Breast epithelium (tissue), 4 donors: ENCODE data around the gene RAB11FIP5. TPM values are rescaled to one million over a fixed set of nuclear protein-coding genes. Genes with fewer than 3 reads are reported as not detected.
"Not testable (repeated sequence)": the region's sequence is repeated elsewhere in the genome, so short reads cannot be mapped to it uniquely, and the experiment has no call there.

Experiments used
- DNase-seq, 2 donors: peaks; one replicate each; pipeline ENCODE4 v3.0.0-alpha.2; 2019; ENCODE audit warnings: low spot score in 2 of 2
- H3K27ac ChIP-seq, 2 donors: fragments of 200-600 bp; sonication (generic) in 1 of 2; one replicate each; pipeline ENCODE4 v1.5.1; 2016 to 2019; ENCODE audit warnings: mild to moderate bottlenecking in 1 of 2
- H3K27me3 ChIP-seq, 2 donors: fragments of 200-600 bp; sonication (generic) in 1 of 2; one replicate each; pipeline versions ENCODE4 v1.5.1 to v1.6.0; 2017 to 2019; ENCODE audit warnings: control low read depth in 1 of 2, mild to moderate bottlenecking in 1 of 2
- H3K36me3 ChIP-seq: fragments of 200-600 bp; one replicate; pipeline ENCODE4 v1.5.1; 2019
- H3K4me1 ChIP-seq, 2 donors: fragments of 200-600 bp; sonication (generic); one replicate each; pipeline ENCODE4 v1.5.1; 2016 to 2019; ENCODE audit warnings: control low read depth in 1 of 2
- H3K4me3 ChIP-seq, 3 donors: fragments of 200-600 bp; sonication (generic); 1 replicate in 2 of 3; 2 replicates in 1 of 3; pipeline ENCODE4 v1.5.1; 2016 to 2019; ENCODE audit warnings: mild to moderate bottlenecking in 3 of 3, moderate library complexity in 2 of 3
- H3K9me3 ChIP-seq, 2 donors: fragments of 200-600 bp; sonication (generic) in 1 of 2; one replicate each; pipeline ENCODE4 v1.5.1; 2016 to 2019; ENCODE audit warnings: control low read depth in 1 of 2
- POLR2A ChIP-seq: fragments of 450-650 bp; IDR thresholded peaks from one replicate; pipeline ENCODE4 v1.6.1; 2016; ENCODE audit warnings: antibody characterized with exemption, mild to moderate bottlenecking, moderate library complexity
- POLR2AphosphoS5 ChIP-seq, 3 donors: sonication (generic); formaldehyde crosslinking; IDR thresholded peaks; one replicate each; pipeline ENCODE4 v1.6.1; 2017; ENCODE audit warnings: antibody characterized with exemption in 3 of 3
- intact Hi-C: fragments of 100-400 bp; cut with DNase I; formaldehyde crosslinking; loops from one replicate; pipeline ENCODE4 v1.15.1; 2023; ENCODE audit warnings: low total_unique reads
- total RNA-seq, 3 donors: library from RNA; depleted of rRNA; stranded (reverse); fragments of >200 nt; gene quantifications; one replicate each; pipeline ENCODE4 v1.1.0, GENCODE V29; 2016
- TF ChIP-seq, protein P1 (sequence below), 3 donors: fragments of 450-650 bp; IDR thresholded peaks; one replicate each; pipeline ENCODE4 v1.5.1; 2016 to 2017; ENCODE audit warnings: antibody characterized with exemption in 3 of 3, mild to moderate bottlenecking in 3 of 3, moderate library complexity in 3 of 3

The RAB11FIP5 gene
- total RNA-seq, 3 donors from 2014 or later = 20.6 to 27.4 (median 26.5) TPM

DNA sequence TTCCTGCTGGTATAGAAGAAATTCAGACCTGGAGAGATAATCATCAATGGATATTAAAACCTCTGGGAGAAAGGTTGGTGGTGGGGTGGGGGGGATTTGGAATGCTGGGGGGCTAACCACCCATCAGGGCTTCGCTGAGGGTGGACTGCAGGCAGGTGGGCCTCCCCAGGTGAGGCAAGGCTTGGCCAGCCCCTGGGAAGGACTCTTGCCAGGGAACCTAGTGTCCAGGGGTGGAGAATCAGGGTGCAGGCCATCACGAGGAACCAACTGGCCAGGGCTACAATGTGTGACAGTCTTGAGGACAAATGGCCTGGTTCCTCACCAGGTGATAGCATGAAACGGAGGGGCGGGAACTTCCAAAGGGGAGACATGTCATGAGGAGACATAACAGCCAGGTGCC is 11.8 kb downstream of the RAB11FIP5 start:
- Histone ChIP-seq H3K9me3 (no peaks in the 10 kb centered on the region), H3K27ac (no peak overlapping the region), H3K4me3 (no peak overlapping the region), H3K27me3 (no peaks in the 10 kb centered on the region), H3K36me3 (no peaks in the 10 kb centered on the region), H3K4me1 (no peaks in the 10 kb centered on the region)
- intact Hi-C loops = no loop called here
- DNase-seq = no peak
- TF ChIP-seq POLR2A (no peak), POLR2AphosphoS5 (IDR thresholded peaks at IDR 0.05) (no peak)
- TF ChIP-seq, protein P1, sequence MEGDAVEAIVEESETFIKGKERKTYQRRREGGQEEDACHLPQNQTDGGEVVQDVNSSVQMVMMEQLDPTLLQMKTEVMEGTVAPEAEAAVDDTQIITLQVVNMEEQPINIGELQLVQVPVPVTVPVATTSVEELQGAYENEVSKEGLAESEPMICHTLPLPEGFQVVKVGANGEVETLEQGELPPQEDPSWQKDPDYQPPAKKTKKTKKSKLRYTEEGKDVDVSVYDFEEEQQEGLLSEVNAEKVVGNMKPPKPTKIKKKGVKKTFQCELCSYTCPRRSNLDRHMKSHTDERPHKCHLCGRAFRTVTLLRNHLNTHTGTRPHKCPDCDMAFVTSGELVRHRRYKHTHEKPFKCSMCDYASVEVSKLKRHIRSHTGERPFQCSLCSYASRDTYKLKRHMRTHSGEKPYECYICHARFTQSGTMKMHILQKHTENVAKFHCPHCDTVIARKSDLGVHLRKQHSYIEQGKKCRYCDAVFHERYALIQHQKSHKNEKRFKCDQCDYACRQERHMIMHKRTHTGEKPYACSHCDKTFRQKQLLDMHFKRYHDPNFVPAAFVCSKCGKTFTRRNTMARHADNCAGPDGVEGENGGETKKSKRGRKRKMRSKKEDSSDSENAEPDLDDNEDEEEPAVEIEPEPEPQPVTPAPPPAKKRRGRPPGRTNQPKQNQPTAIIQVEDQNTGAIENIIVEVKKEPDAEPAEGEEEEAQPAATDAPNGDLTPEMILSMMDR (IDR thresholded peaks at IDR 0.05) = no peak

DNA sequence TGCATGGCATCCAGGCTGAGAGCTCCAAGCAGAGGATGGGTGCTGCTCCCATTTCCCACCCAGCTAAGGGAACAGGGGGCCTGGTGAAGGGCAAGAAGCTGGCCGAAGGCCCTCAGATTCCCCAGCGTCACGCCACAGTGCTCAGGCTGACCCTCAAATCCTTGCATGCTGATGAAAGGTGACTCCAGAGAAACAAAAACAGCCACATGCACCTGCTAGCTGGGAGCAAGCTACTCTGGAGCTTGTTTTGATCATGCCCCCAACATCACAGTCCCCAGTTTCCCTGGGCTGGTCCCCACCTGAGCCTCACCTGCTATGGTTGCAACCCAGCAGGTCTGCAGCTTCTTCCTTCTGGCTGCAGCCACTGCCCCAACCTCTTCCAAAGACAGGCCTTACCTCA is 13.3 kb downstream of the RAB11FIP5 start:
- DNase-seq = no peak
- Histone ChIP-seq H3K27ac (no peak overlapping the region), H3K36me3 (no peaks in the 10 kb centered on the region), H3K4me1 (no peaks in the 10 kb centered on the region), H3K4me3 (no peak overlapping the region), H3K9me3 (no peaks in the 10 kb centered on the region), H3K27me3 (no peaks in the 10 kb centered on the region)
- intact Hi-C loops = no loop called here
- TF ChIP-seq POLR2A (no peak), POLR2AphosphoS5 (IDR thresholded peaks at IDR 0.05) (no peak)
- TF ChIP-seq, protein P1 (IDR thresholded peaks at IDR 0.05) = no peak

DNA sequence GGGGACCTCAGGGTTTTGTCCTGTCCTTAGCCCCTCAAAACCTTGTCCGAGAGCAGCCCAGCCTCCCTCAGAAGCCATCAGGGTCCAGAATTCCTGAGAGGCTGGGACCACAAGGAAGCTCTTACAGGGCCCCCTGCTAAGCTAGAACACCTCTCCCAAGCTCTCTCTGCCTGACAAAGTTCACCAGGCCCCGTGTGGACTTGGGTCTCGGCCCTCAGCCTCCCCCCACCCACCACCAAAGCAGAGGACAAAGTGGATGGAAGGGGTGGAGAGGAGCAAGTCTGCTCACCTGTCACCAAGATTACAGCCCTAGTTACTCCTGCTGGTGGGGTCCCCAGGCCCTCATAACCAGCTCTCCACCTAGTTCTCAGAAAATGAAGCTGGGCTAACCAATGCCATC is 16.8 kb downstream of the RAB11FIP5 start:
- TF ChIP-seq, protein P1 (IDR thresholded peaks at IDR 0.05) = no peak
- no peak for TF ChIP-seq POLR2AphosphoS5 (IDR thresholded peaks at IDR 0.05)
- TF ChIP-seq POLR2A = no peak
- intact Hi-C loops = no loop called here
- H3K27ac ChIP-seq = no peak overlapping the region
- no peaks in the 10 kb centered on the region for H3K27me3 ChIP-seq
- H3K4me1 ChIP-seq = no peaks in the 10 kb centered on the region
- H3K9me3 ChIP-seq = no peaks in the 10 kb centered on the region
- no peak overlapping the region for H3K4me3 ChIP-seq
- no peaks in the 10 kb centered on the region for H3K36me3 ChIP-seq
- DNase-seq = no peak

DNA sequence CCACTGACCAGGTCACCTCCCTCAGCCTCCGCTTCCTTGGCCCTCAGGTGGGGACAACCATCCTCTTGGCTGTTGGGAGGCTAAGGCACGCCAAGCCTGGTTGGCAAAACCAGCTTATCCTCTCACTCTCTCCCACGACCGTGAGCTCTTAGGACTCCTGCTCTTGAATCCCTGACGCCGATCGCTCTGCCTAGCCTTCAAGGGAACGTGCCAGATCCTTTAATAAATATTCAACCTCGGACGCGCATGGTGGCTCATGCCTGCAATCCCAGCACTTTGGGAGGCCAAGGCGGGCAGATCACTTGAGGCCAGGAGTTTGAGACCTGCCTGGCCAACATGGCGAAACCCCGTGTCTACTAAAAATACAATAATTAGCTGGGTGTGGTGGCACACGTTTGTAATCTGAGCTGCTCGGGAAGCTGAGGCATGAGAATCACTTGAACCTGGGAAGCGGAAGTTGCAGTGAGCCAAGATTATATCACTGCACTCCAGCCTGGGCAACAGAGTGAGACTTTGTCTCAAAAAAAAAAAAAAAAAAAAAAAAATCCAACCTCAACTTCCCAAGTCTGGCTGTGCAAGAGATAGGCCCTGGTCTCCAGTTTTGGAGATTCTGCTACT is 19.0 kb downstream of the RAB11FIP5 start:
- intact Hi-C loops, H3K9me3 ChIP-seq, H3K36me3 ChIP-seq, H3K27me3 ChIP-seq, DNase-seq, H3K4me3 ChIP-seq, H3K4me1 ChIP-seq: not testable (repeated sequence)
- H3K27ac ChIP-seq = peak overlapping the region in 1 of 2 donors; percentile 43

DNA sequence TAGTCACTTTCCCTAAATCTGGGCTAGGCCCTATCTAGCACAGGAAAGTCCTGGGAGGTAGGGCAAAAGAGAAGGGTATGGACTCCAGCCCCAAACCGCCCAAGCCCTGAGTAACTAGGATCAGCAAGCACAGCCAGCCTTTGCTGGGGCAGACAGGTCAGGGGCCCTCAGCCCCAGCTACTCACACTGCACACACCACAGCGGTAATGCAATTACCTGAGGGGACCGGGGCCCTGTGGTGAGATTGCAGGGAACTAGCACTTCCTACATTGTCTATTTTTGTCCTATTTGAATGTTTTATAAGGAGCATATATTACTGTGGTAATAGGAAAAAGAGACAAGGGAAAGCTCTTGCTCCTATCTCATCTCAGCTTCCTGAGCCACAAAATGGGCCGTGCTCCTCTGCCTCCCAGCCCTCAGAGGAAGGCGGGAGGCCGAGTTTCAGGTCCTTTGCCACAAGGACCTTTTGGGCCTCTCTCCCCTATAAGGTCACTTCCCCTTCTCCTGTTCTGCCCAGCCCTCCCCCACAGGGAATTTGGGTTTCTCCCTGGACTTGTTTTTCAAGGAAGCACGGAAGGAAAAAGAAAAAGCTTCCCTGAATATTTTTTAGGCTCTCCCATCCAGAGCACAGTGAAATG is 20.5 kb downstream of the RAB11FIP5 start:
- Histone ChIP-seq H3K36me3 (no peaks in the 10 kb centered on the region), H3K27ac (no peak overlapping the region), H3K27me3 (no peaks in the 10 kb centered on the region), H3K4me1 (no peaks in the 10 kb centered on the region), H3K9me3 (no peaks in the 10 kb centered on the region), H3K4me3 (no peak overlapping the region)
- intact Hi-C loops = no loop called here
- DNase-seq = no peak
- TF ChIP-seq POLR2A = no peak
- no peak for TF ChIP-seq POLR2AphosphoS5 (IDR thresholded peaks at IDR 0.05)
- TF ChIP-seq, protein P1 (IDR thresholded peaks at IDR 0.05) = no peak
